PC-9 (cell line): ENCODE data around the gene CPA5. TPM values are rescaled to one million over a fixed set of nuclear protein-coding genes. Genes with fewer than 3 reads are reported as not detected.

Experiments
- BruUV-seq: library from RNA; stranded (reverse); fragments of 400-500 nt; replicated peaks from 2 replicates; lab custom pipeline; 2021; lab: Mats Ljungman, UMichigan
- CTCF ChIA-PET: fragments of 300-600 bp; sonication (Branson Sonifier 250); formaldehyde crosslinking; loops from one replicate; lab custom pipeline; 2022; ENCODE audit warnings: antibody characterized with exemption; lab: Charles Lee
- POLR2A ChIA-PET: fragments of 300-600 bp; sonication (Branson Sonifier 250); formaldehyde crosslinking; loops from one replicate; lab custom pipeline; 2022; ENCODE audit warnings: antibody characterized with exemption; ENCODE audit not compliant: unreplicated experiment; lab: Charles Lee
- DNase-seq, 2 experiments: peaks; one replicate each; pipeline versions ENCODE4 v3.0.0 to v3.0.0-alpha.2; 2015 to 2022; ENCODE audit warnings: mixed read lengths in 1 of 2
- H2AFZ ChIP-seq: fragments of 200-600 bp; sonication (generic); 2 replicates; pipeline ENCODE4 v1.8.1; 2017; ENCODE audit warnings: antibody characterized with exemption
- H3F3A ChIP-seq: fragments of 200-600 bp; sonication (generic); 2 replicates; pipeline ENCODE4 v1.8.1; 2017; ENCODE audit warnings: antibody characterized with exemption, mild to moderate bottlenecking, low read depth; ENCODE audit not compliant: insufficient read depth
- H3K27ac ChIP-seq: fragments of 200-600 bp; sonication (generic); 2 replicates; pipeline ENCODE4 v1.6.1; 2016; ENCODE audit warnings: mixed run types
- H3K27me3 ChIP-seq: fragments of 200-600 bp; sonication (generic); 2 replicates; pipeline ENCODE4 v1.6.1; 2016; ENCODE audit warnings: low read depth, mixed run types; ENCODE audit not compliant: insufficient read depth
- H3K36me3 ChIP-seq: fragments of 200-600 bp; sonication (generic); 2 replicates; pipeline ENCODE4 v1.6.1; 2016; ENCODE audit warnings: low read depth, mixed run types
- H3K4me1 ChIP-seq: fragments of 200-600 bp; sonication (generic); replicated peaks from 2 replicates; pipeline ENCODE4 v1.6.1; 2016; ENCODE audit warnings: mixed run types; ENCODE audit not compliant: insufficient read depth
- H3K4me2 ChIP-seq: fragments of 200-600 bp; sonication (generic); 2 replicates; pipeline ENCODE4 v1.6.1; 2017; ENCODE audit warnings: mixed run types
- H3K4me3 ChIP-seq: fragments of 200-600 bp; sonication (generic); 2 replicates; pipeline ENCODE4 v1.6.1; 2016; ENCODE audit warnings: mixed run types
- H3K79me2 ChIP-seq: fragments of 200-600 bp; sonication (generic); 2 replicates; pipeline ENCODE4 v1.6.1; 2017; ENCODE audit warnings: low read depth, mixed run types
- H3K9me2 ChIP-seq: fragments of 200-600 bp; sonication (generic); 2 replicates; pipeline ENCODE4 v1.8.1; 2017; ENCODE audit warnings: mild to moderate bottlenecking; ENCODE audit not compliant: insufficient read depth
- H3K9me3 ChIP-seq: fragments of 200-600 bp; sonication (generic); 2 replicates; pipeline ENCODE4 v1.8.1; 2016; ENCODE audit warnings: low read depth; ENCODE audit not compliant: insufficient read depth
- H4K20me1 ChIP-seq: fragments of 200-600 bp; sonication (generic); 2 replicates; pipeline ENCODE4 v1.8.1; 2017; ENCODE audit not compliant: insufficient read depth
- EZH2 ChIP-seq: fragments of 200-600 bp; sonication (generic); IDR thresholded peaks from 2 replicates; pipeline ENCODE4 v1.8.0; 2017; ENCODE audit warnings: antibody characterized with exemption, low read depth
- intact Hi-C: fragments of 100-400 bp; cut with micrococcal nuclease; formaldehyde crosslinking; loops from one replicate; pipeline ENCODE4 v1.10.0; 2022; ENCODE audit not compliant: unreplicated experiment
- total RNA-seq: library from RNA; stranded (reverse); gene quantifications from 2 replicates; pipeline ENCODE4 v1.2.3, GENCODE V29; 2021
- TF ChIP-seq, protein P1 (sequence below): fragments of 200-600 bp; sonication (generic); conservative IDR thresholded peaks from 2 replicates; pipeline ENCODE4 v1.6.1; 2017; ENCODE audit warnings: mixed run types, antibody characterized with exemption, mild to moderate bottlenecking, moderate library complexity

CPA5 gene
- total RNA-seq, 1 experiment from 2014 or later: not detected

DNA sequence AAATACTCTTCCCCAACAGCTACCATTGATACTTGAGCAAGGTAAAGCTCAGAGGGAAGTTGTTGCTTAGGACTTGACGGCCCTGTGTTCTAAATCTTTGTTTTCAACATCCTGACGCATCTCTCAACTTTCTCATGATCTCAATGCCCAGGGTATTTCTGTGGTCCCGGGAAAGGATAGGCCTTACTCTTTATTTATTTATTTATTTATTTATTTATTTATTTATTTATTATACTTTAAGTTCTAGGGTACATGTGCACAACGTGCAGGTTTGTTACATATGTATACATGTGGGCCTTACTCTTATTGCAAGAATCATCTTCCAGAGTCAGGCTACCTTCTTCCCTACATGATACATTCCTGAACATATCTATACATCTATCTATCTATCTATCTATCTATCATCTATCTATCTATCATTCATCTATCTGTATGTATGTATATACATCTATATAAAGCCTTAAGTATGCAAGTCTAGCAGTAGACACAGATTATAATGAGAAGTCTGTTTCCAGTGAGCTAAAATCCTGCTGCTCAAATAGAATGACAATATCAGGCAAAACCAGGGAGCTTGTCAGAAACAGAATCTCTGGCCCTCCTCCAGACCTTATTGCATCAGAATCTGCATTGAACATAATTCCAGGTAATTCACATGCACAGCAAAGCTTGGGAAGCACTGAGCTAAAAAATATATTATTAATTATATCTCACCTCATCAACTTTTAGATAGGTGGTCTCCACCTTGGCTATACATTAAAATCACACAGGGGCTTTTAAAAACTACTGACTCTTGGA lies 12.2 kb upstream of the CPA5 start:
- Histone ChIP-seq H4K20me1 (no peaks in the 10 kb centered on the region), H3K9me2 (no peaks in the 10 kb centered on the region), H3K27ac (no peak overlapping the region), H3K9me3 (no peaks in the 10 kb centered on the region), H3K4me2 (0 out of 2 replicates have a peak overlapping the region, but pooled peaks have one; percentile 3), H3K36me3 (no peaks in the 10 kb centered on the region), H3K4me1 (peaks cover 9% of the 10 kb centered on the region; the same call in 1 of the 2 replicates), H3K79me2 (no peaks in the 10 kb centered on the region), H3F3A (no peaks in the 10 kb centered on the region), H2AFZ (no peak overlapping the region), H3K27me3 (no peaks in the 10 kb centered on the region), H3K4me3 (no peak overlapping the region)
- DNase-seq: no peak
- TF ChIP-seq, protein P1, sequence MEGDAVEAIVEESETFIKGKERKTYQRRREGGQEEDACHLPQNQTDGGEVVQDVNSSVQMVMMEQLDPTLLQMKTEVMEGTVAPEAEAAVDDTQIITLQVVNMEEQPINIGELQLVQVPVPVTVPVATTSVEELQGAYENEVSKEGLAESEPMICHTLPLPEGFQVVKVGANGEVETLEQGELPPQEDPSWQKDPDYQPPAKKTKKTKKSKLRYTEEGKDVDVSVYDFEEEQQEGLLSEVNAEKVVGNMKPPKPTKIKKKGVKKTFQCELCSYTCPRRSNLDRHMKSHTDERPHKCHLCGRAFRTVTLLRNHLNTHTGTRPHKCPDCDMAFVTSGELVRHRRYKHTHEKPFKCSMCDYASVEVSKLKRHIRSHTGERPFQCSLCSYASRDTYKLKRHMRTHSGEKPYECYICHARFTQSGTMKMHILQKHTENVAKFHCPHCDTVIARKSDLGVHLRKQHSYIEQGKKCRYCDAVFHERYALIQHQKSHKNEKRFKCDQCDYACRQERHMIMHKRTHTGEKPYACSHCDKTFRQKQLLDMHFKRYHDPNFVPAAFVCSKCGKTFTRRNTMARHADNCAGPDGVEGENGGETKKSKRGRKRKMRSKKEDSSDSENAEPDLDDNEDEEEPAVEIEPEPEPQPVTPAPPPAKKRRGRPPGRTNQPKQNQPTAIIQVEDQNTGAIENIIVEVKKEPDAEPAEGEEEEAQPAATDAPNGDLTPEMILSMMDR: no peak
- TF ChIP-seq EZH2: no peak
- intact Hi-C loops: no loop called here
- ChIA-PET CTCF (interaction anchor here (0.5 kb wide), 1 partner anchor 131 kb away, joined by 3 read pairs; no protein-coding TSS in a partner anchor), POLR2A (no interaction called here)
- BruUV-seq: no TSS peak

DNA sequence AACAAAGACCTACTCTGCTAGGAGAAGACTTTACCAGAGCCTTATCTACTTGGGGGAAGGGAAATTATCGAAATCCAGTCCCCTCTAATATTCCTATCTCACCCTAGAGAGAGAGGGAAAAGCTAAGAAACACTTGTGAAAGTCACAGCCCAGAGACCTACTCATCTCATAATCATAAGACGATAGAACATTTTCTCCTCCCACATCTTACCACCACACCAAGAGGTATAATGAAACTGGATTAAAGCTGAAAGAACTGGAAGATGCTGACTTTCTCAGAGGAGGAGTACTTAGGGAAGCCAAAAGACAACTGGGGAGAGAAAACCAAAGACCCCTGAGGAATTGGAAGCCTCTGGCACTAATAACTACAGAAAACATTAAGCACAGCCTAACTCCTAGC lies 10.8 kb upstream of the CPA5 start:
- ChIA-PET CTCF (interaction anchor here (0.5 to 0.6 kb wide), 2 partner anchors 9 to 11 kb away, joined by 3 to 9 read pairs; no protein-coding TSS in a partner anchor), POLR2A (no interaction called here)
- intact Hi-C loops: no loop called here

DNA sequence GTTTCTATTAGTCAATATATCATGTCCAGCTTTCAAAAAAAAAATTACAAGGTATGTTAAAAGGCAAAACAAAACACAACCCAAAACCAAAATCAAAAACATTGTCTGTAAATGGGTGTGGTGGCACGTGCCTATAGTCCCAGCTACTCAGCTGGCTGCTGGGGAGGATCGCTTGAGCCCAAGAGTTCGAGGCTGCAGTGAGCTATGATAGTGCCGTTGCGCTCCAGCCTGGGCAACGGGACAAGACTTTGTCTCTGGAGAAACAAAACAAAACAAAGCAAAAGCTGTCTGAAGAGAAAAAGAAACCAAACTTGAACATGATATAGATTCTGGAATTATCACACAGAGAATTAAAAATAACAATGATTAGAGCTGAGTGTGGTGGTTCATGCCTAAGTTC lies 10.3 kb upstream of the CPA5 start:
- Histone ChIP-seq H3K4me3 (no peak overlapping the region), H3F3A (no peaks in the 10 kb centered on the region), H3K9me3 (no peaks in the 10 kb centered on the region), H3K27me3 (no peaks in the 10 kb centered on the region), H3K4me2 (no peak overlapping the region), H3K27ac (no peak overlapping the region), H2AFZ (no peak overlapping the region), H3K9me2 (no peaks in the 10 kb centered on the region), H3K4me1 (peaks cover 9% of the 10 kb centered on the region; the same call in 1 of the 2 replicates), H4K20me1 (no peaks in the 10 kb centered on the region), H3K79me2 (no peaks in the 10 kb centered on the region), H3K36me3 (no peaks in the 10 kb centered on the region)
- TF ChIP-seq, protein P1: no peak
- TF ChIP-seq EZH2: no peak
- no TSS peak for BruUV-seq
- CTCF ChIA-PET: interaction anchor here (0.5 to 0.6 kb wide), 3 partner anchors 9 to 295 kb away, joined by 3 to 9 read pairs (median 4); no protein-coding TSS in a partner anchor
- POLR2A ChIA-PET: no interaction called here
- intact Hi-C loops: no loop called here
- DNase-seq: no peak

More for the DNA sequence above, 10.8 kb upstream of the CPA5 start:
- Histone ChIP-seq H3K27ac (no peak overlapping the region), H2AFZ (no peak overlapping the region), H4K20me1 (no peaks in the 10 kb centered on the region), H3K9me3 (no peaks in the 10 kb centered on the region), H3K4me3 (no peak overlapping the region), H3F3A (no peaks in the 10 kb centered on the region), H3K36me3 (no peaks in the 10 kb centered on the region), H3K79me2 (no peaks in the 10 kb centered on the region), H3K9me2 (no peaks in the 10 kb centered on the region), H3K27me3 (no peaks in the 10 kb centered on the region), H3K4me2 (no peak overlapping the region), H3K4me1 (peaks cover 9% of the 10 kb centered on the region; the same call in 1 of the 2 replicates)
- no TSS peak for BruUV-seq
- no peak for DNase-seq
- no peak for TF ChIP-seq EZH2
- TF ChIP-seq, protein P1: no peak
